ENCODE data around the gene UNC79.

Gene UNC79

DNA sequence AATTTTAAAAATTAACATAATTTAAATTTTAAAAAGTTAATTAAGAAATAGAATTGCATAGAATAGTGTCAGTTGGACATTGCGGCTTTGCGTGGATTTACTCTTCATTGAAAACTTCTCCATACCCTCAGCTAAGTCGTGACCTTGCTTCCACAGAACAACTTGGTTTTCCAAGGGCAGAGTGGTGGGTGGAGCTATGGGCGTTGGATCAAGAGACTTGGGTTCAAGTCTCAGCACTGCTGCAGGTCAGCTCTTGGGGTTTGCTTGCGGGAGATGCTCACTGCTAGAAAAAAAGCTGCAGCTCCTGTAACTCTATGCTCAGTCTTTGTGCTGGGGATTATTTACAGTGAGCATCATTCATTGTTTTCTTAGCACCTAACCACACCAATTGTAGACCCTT lies 223.9 kb downstream of the UNC79 start:
- H3K9me3 ChIP-seq (ENCODE audit: control insufficient read depth, low read length), result no peaks in the 10 kb centered on the region
- no peak overlapping the region for H3K27ac ChIP-seq (ENCODE audit: low read depth, low read length, severe bottlenecking)
- no peak overlapping the region for H3K4me3 ChIP-seq (ENCODE audit: extremely low read depth, insufficient read depth, low read length, poor library complexity, severe bottlenecking)
- H3K36me3 ChIP-seq (ENCODE audit: control insufficient read depth, insufficient read depth, low read length), result no peaks in the 10 kb centered on the region
- 76 to 100% methylated on average over 1 to 3 of the region's 5 CpGs for WGBS, 2 experiments (ENCODE audit: insufficient coverage in 2 of 2)
- no peaks in the 10 kb centered on the region for H3K4me1 ChIP-seq (ENCODE audit: control insufficient read depth, insufficient read depth, low read length, poor library complexity, severe bottlenecking)

DNA sequence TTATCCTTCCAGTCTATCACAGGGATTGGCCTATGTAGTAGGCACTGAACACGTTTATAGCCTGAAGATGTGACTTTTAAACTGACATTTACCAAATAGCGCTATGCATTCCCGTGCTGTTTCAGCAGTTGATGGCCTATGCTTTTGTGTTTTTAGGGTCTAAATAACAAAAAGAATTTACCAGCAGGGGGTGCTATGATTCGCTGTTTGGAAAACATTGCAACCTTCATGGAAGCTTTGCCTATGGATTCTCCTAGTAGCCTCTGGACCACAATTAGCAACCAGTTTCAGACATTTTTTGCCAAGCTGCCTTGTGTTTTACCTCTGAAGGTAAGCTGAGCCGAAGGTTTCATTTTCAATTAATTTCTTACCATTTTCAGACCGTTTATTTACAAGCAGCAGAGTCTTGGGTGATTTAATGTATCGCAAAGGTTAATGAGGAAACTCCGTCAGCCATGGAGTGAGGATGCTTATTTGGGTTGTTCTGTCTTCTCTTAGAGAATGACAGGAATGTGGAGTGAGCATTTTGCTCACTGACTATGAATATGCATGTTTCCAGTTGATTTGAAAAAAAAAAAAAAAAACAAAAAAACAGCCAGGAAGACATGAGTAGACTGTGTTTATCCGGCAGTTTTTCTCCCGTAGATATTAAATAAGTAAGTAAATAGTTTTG lies 224.5 kb downstream of the UNC79 start:
- H3K27ac ChIP-seq (ENCODE audit: low read depth, low read length, severe bottlenecking), result no peak overlapping the region
- no peaks in the 10 kb centered on the region for H3K36me3 ChIP-seq (ENCODE audit: control insufficient read depth, insufficient read depth, low read length)
- no peak overlapping the region for H3K4me3 ChIP-seq (ENCODE audit: extremely low read depth, insufficient read depth, low read length, poor library complexity, severe bottlenecking)
- 37% methylated on average over 5 of the region's 10 CpGs; no CpG with 5 or more reads in 1 of the 2 experiments for WGBS, 2 experiments (ENCODE audit: insufficient coverage in 2 of 2)
- H3K4me1 ChIP-seq (ENCODE audit: control insufficient read depth, insufficient read depth, low read length, poor library complexity, severe bottlenecking), result no peaks in the 10 kb centered on the region
- no peaks in the 10 kb centered on the region for H3K9me3 ChIP-seq (ENCODE audit: control insufficient read depth, low read length)

- H3K4me3 ChIP-seq (ENCODE audit: extremely low read depth, insufficient read depth, low read length, poor library complexity, severe bottlenecking), result no peak overlapping the region
- no peaks in the 10 kb centered on the region for H3K4me1 ChIP-seq (ENCODE audit: control insufficient read depth, insufficient read depth, low read length, poor library complexity, severe bottlenecking)
- H3K27ac ChIP-seq (ENCODE audit: low read depth, low read length, severe bottlenecking), result no peak overlapping the region
- H3K9me3 ChIP-seq (ENCODE audit: control insufficient read depth, low read length), result no peaks in the 10 kb centered on the region
- WGBS, 2 experiments (ENCODE audit: insufficient coverage in 2 of 2), result 75 to 97% methylated on average over 5 of the region's 6 CpGs
- no peaks in the 10 kb centered on the region for H3K36me3 ChIP-seq (ENCODE audit: control insufficient read depth, insufficient read depth, low read length)
Observed at GRCh38 chr14:93657875-93658274, 227.1 kb downstream of the UNC79 start.

DNA sequence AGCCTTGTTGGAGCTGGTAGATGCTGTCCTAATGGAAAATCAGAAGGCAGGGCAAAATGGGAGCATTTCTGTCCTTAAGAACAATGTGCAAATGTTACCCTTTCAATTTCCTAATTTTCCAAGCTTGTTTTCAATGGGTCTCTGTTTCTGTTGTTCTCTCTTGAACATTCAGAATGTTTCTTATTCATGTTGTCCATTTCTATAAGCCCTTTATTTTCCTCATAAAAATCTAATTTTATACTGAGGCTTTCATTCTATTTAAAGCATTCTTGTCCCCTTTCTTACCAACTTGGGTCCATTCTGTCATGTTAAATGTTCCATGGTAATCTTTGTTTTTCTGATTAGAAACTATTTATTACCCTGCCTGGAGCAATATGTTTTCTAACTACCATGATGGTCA lies 232.6 kb downstream of the UNC79 start:
- Histone ChIP-seq H3K9me3 (ENCODE audit: control insufficient read depth, low read length) (peaks cover 3% of the 10 kb centered on the region), H3K27ac (ENCODE audit: low read depth, low read length, severe bottlenecking) (no peak overlapping the region), H3K4me3 (ENCODE audit: extremely low read depth, insufficient read depth, low read length, poor library complexity, severe bottlenecking) (no peak overlapping the region), H3K4me1 (ENCODE audit: control insufficient read depth, insufficient read depth, low read length, poor library complexity, severe bottlenecking) (no peaks in the 10 kb centered on the region), H3K36me3 (ENCODE audit: control insufficient read depth, insufficient read depth, low read length) (no peaks in the 10 kb centered on the region)

DNA sequence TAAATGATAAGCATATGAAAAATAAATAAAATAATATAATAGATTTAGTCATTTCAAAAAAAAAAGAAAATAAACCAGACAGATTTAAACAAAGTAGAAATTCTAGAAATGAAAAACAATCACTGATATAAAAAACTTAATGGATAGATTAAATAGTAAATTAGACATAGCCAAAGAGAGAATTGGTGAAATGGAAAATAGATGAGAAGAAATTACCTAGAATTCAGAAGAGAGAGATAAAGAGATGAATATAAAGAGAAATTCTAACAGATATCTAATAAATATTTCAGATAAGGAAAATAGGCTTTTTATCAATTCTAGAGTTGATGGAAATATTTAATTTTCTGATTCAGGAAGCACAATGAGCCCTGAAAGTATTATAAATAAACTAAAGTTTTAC lies 234.4 kb downstream of the UNC79 start:
- H3K4me1 ChIP-seq (ENCODE audit: control insufficient read depth, insufficient read depth, low read length, poor library complexity, severe bottlenecking), result no peaks in the 10 kb centered on the region
- no peak overlapping the region for H3K4me3 ChIP-seq (ENCODE audit: extremely low read depth, insufficient read depth, low read length, poor library complexity, severe bottlenecking)
- H3K27ac ChIP-seq (ENCODE audit: low read depth, low read length, severe bottlenecking), result no peak overlapping the region
- no peaks in the 10 kb centered on the region for H3K36me3 ChIP-seq (ENCODE audit: control insufficient read depth, insufficient read depth, low read length)
- H3K9me3 ChIP-seq (ENCODE audit: control insufficient read depth, low read length), result peaks cover 3% of the 10 kb centered on the region

DNA sequence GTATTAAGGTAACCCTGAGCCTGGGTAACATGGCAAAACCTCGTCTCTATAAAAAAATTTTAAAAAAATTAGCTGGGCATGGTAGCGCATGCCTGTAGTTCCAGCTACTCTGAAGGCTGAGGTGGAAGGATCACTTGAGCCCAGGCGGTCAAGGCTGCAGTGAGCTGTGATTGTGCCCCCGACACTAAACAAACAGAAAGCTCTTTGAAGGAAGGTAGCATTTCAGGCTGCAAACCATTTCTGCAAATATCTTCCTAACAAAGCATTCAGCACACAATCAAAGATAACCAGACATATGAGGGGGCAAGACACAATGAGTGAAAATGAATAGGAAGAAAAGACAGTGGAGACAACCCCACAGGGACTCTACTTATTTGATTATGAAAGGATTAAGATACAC lies 238.9 kb downstream of the UNC79 start:
- no peak overlapping the region for H3K27ac ChIP-seq (ENCODE audit: low read depth, low read length, severe bottlenecking)
- no peaks in the 10 kb centered on the region for H3K4me1 ChIP-seq (ENCODE audit: control insufficient read depth, insufficient read depth, low read length, poor library complexity, severe bottlenecking)
- WGBS, 2 experiments (ENCODE audit: insufficient coverage in 2 of 2), result 81 to 100% methylated on average over 3 to 4 of the region's 4 CpGs
- H3K36me3 ChIP-seq (ENCODE audit: control insufficient read depth, insufficient read depth, low read length), result no peaks in the 10 kb centered on the region
- H3K9me3 ChIP-seq (ENCODE audit: control insufficient read depth, low read length), result peaks cover 2% of the 10 kb centered on the region
- H3K4me3 ChIP-seq (ENCODE audit: extremely low read depth, insufficient read depth, low read length, poor library complexity, severe bottlenecking), result no peak overlapping the region

DNA sequence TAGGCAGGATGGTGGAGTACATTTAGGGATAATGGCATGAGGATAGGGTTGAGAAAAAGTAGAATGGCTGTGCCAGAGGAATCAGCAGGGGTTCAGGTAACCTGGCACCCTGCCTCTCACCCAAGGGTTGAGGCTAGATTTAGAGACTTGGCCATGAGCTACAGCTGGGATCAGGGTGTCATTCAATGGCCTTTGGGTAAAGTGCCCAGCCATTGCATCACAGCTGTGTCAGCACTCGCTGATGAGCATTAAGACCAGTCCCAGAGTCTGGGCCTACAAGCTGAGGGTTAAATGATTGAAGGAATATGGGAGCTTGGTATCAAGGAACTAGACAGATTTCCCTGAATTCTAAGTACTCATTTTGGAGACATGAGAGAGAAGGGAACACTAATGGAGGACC lies 243.6 kb downstream of the UNC79 start:
- Histone ChIP-seq H3K36me3 (ENCODE audit: control insufficient read depth, insufficient read depth, low read length) (no peaks in the 10 kb centered on the region), H3K27ac (ENCODE audit: low read depth, low read length, severe bottlenecking) (no peak overlapping the region), H3K9me3 (ENCODE audit: control insufficient read depth, low read length) (no peaks in the 10 kb centered on the region), H3K4me1 (ENCODE audit: control insufficient read depth, insufficient read depth, low read length, poor library complexity, severe bottlenecking) (no peaks in the 10 kb centered on the region), H3K4me3 (ENCODE audit: extremely low read depth, insufficient read depth, low read length, poor library complexity, severe bottlenecking) (no peak overlapping the region)
- 100% methylated on average over 1 of the region's 1 CpG for WGBS, 2 experiments (ENCODE audit: insufficient coverage in 2 of 2)

- H3K4me3 ChIP-seq (ENCODE audit: extremely low read depth, insufficient read depth, low read length, poor library complexity, severe bottlenecking), result no peak overlapping the region
- no peaks in the 10 kb centered on the region for H3K4me1 ChIP-seq (ENCODE audit: control insufficient read depth, insufficient read depth, low read length, poor library complexity, severe bottlenecking)
- no peak overlapping the region for H3K27ac ChIP-seq (ENCODE audit: low read depth, low read length, severe bottlenecking)
- no peaks in the 10 kb centered on the region for H3K36me3 ChIP-seq (ENCODE audit: control insufficient read depth, insufficient read depth, low read length)
- H3K9me3 ChIP-seq (ENCODE audit: control insufficient read depth, low read length), result no peaks in the 10 kb centered on the region
Observed at GRCh38 chr14:93675651-93676050, 244.9 kb downstream of the UNC79 start.

- Histone ChIP-seq H3K9me3 (ENCODE audit: control insufficient read depth, low read length) (no peaks in the 10 kb centered on the region), H3K4me1 (ENCODE audit: control insufficient read depth, insufficient read depth, low read length, poor library complexity, severe bottlenecking) (no peaks in the 10 kb centered on the region), H3K4me3 (ENCODE audit: extremely low read depth, insufficient read depth, low read length, poor library complexity, severe bottlenecking) (no peak overlapping the region), H3K36me3 (ENCODE audit: control insufficient read depth, insufficient read depth, low read length) (no peaks in the 10 kb centered on the region), H3K27ac (ENCODE audit: low read depth, low read length, severe bottlenecking) (no peak overlapping the region)
- 88 to 91% methylated on average over 1 to 2 of the region's 2 CpGs for WGBS, 2 experiments (ENCODE audit: insufficient coverage in 2 of 2)
Observed at GRCh38 chr14:93676416-93676958, 245.7 kb downstream of the UNC79 start.

DNA sequence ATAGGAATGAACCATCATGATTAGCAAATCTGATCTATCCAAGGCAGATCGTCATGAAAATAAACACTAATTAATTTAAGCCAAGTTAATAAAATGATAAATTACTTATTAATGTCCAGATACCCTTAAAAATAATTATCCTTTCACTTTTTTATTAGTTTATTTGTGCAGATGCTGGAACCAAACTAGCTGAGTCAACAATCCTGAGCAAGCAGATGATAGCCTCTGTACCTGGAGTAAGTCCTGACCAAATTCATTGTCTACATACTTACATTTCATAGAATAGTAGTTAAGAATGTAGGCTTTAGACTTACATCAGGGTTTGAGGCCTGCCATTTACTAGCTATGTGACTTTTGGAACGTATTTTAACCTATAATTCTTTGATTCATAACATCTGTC lies 251.7 kb downstream of the UNC79 start:
- Histone ChIP-seq H3K9me3 (ENCODE audit: control insufficient read depth, low read length) (no peaks in the 10 kb centered on the region), H3K4me3 (ENCODE audit: extremely low read depth, insufficient read depth, low read length, poor library complexity, severe bottlenecking) (no peak overlapping the region), H3K36me3 (ENCODE audit: control insufficient read depth, insufficient read depth, low read length) (no peaks in the 10 kb centered on the region), H3K4me1 (ENCODE audit: control insufficient read depth, insufficient read depth, low read length, poor library complexity, severe bottlenecking) (no peaks in the 10 kb centered on the region), H3K27ac (ENCODE audit: low read depth, low read length, severe bottlenecking) (no peak overlapping the region)
- no CpG with 5 or more reads among the region's 2 CpGs for WGBS, 2 experiments (ENCODE audit: insufficient coverage in 2 of 2)

GRCh38 chr14:93683226-93683625 lies 252.5 kb downstream of the UNC79 start:
- Histone ChIP-seq H3K4me1 (ENCODE audit: control insufficient read depth, insufficient read depth, low read length, poor library complexity, severe bottlenecking) (no peaks in the 10 kb centered on the region), H3K27ac (ENCODE audit: low read depth, low read length, severe bottlenecking) (no peak overlapping the region), H3K4me3 (ENCODE audit: extremely low read depth, insufficient read depth, low read length, poor library complexity, severe bottlenecking) (no peak overlapping the region), H3K36me3 (ENCODE audit: control insufficient read depth, insufficient read depth, low read length) (no peaks in the 10 kb centered on the region), H3K9me3 (ENCODE audit: control insufficient read depth, low read length) (no peaks in the 10 kb centered on the region)
- 93 to 100% methylated on average over 2 to 3 of the region's 5 CpGs for WGBS, 2 experiments (ENCODE audit: insufficient coverage in 2 of 2)
